Endometrial microvascular endothelial cells (primary cell): ENCODE data around the gene PHF19. TPM values are rescaled to one million over a fixed set of nuclear protein-coding genes. Genes with fewer than 3 reads are reported as not detected.

Source experiments
- in situ Hi-C: cut with HindIII; loops from 2 replicates; pipeline ENCODE4 v1.10.0; 2017; ENCODE audit warnings: low sequenced_read_pairs, low pct_unique_long_range_greater_than_20kb; ENCODE audit errors: inconsistent ontology term
- total RNA-seq: library from RNA; depleted of rRNA; stranded (reverse); fragments of >200 nt; gene quantifications from one replicate; pipeline ENCODE4 v1.2.3, GENCODE V29; 2015; ENCODE audit errors: inconsistent ontology term

Gene PHF19
- total RNA-seq = 114 TPM

DNA sequence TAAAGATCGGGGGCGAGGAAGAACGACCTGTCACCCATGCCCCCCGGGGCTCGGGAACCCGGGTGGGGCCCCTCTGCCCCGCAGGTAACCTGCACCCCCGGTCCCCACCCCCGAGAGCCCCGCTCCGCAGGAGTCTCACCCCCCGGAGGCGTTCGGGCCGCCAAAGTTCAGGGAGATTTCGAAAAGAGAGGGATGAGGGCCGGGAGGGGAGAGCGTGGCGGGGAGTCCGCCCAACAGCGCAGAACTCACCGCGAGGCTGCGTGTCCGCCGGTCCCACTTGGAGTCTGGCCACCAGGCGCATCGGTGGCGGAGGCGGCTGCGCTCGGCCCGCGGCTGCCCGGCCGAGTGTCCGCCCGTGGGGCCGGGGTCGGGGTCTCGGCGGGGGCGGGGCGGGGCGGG, at the start of gene PHF19:
Gene PHF19 (minus strand): TSS at position 347 of the 399 bp plus-strand sequence. CDS start 2,447 bp downstream, outside the sequence.
- in situ Hi-C loops = no loop called here

DNA sequence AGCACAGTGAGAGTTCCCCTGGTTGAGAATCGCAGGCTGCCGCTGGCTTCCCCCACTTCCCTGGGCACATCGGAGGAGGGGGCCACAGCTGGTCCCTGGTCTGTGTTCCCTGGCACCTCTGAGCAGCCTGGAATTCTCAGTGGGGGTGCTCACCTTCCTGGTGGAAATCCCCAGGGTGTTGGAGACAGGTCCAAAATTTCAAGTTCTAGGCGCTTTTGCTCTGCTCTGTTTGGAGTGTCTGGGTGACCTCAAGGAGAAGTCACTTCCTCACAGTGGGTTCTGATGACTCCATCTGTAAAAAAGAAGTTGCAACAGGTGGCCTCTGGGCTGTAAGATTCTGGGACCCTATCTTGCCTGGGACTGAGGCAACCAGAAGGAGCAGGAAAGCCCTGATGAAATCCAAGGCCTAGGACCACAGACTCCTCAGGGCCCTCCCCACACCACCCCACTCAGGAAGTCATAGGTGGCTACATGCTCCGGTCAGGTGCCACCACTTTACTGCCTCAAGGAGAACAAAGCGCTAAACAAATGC, 49.5 kb upstream of the PHF19 start, which contains the start of gene TRAF1:
Gene TRAF1 (minus strand): TSS at position 400 of the 532 bp plus-strand sequence. CDS start 721 bp downstream, outside the sequence.
- in situ Hi-C loops = no loop called here

GRCh38 chr9:120925535-120926396, 48.8 kb upstream of the PHF19 start:
- in situ Hi-C loops = no loop called here

DNA sequence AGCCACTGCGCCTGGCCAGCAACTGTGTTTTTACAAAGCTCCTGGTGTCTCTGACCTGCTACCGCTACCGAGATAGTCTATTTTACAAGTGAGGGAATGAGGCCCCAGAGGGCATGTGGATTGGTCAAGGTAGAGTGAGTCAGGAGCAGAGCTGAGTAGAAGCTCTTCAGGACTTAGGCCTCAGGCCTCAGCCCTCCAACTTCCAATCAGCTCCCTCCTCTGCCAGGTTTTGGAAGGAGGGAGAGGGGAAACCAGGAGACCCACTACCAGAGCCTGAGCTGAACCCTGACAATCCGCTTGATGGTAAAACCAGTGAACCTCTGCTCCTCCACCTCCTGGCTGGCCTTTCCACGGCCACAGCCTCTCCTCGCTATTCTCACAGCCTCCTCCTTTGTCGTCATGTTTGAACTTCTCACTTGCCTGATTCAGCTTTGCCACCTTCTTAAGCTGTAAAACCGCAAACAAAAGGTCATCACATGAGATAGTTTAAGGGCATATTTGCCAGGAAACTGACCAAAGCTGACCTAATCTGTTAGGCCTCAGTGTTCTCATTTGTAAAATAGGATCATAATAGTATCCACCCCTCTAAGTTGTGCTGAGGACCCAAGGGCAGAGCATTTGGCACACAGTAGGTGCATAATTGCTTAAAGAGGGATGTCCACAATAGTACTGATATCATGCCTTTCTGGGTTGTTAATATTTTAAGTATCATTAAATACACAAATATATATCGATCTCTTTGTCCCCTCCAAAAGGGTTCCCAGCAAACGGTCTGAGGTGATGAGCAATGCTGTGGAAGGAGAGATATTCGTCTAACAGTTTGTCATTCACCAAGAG, 47.9 kb upstream of the PHF19 start:
- in situ Hi-C loops = no loop called here

GRCh38 chr9:120923620-120924328, 46.8 kb upstream of the PHF19 start:
- in situ Hi-C loops = no loop called here

DNA sequence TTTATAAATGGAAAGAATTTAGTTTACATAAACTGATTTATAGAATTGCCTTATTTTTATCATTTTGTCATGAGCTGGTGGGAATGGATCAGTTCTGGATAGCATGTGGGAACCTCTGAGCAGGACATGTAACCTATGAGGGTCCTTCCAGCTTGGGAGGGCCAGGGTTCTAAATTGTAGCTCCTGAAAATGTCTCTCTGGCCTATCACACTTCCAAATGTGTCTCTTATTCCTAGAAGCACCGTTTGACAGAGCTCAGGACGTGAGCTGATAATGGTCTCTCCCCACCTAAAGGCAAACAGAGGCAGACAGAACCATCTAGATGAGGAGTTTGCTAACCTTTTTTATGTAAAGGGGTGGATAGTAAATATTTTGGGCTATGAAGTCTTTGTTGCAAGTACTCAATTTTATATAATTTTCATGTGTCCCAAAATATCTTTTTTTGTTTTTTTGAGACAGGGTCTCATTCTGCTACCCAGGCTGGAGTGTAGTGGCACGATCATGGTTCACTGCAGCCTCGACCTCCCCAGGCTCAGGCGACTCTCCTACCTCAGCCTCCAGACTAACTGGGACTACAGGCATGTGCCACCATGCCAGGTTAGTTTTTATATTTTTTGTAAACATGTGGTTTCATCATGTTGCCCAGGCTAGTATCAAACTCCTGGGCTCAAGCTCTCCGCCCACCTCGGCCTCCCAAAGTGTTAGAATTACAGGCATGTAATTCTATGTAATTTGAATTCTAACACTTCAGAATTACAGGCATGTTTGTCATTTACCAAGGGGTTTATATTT, 45.6 kb upstream of the PHF19 start:
- in situ Hi-C loops = no loop called here

- in situ Hi-C loops = no loop called here
These were observed 44.7 kb upstream of the PHF19 start for GRCh38 chr9:120921661-120922181.

DNA sequence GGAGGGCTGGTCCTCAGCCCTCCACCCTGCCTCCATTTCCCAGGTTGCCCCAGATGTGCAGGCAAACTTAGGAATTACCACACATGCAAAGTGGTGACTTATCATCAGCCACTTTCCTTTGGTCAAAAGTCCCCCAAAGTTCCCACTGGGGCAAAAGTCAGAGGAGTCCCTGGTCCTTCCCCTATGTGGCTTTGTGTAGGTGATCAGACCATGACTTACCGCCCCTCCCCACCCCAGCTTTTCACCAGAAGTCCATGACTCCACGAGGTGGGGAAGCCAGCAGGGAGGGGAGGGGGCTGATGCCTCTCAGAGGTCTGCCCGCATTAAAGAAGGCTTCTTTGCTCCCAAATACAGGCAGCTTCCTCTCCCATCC, 43.8 kb upstream of the PHF19 start:
- in situ Hi-C loops = no loop called here

GRCh38 chr9:120919843-120920805, 43.1 kb upstream of the PHF19 start:
- in situ Hi-C loops = no loop called here

GRCh38 chr9:120918931-120919842, 42.2 kb upstream of the PHF19 start:
- in situ Hi-C loops = no loop called here

- in situ Hi-C loops = no loop called here
These were observed 41.2 kb upstream of the PHF19 start for GRCh38 chr9:120917929-120918762.

- in situ Hi-C loops = no loop called here
These were observed 40.2 kb upstream of the PHF19 start for GRCh38 chr9:120916991-120917880.

GRCh38 chr9:120916588-120916987, 39.6 kb upstream of the PHF19 start:
- in situ Hi-C loops = no loop called here

DNA sequence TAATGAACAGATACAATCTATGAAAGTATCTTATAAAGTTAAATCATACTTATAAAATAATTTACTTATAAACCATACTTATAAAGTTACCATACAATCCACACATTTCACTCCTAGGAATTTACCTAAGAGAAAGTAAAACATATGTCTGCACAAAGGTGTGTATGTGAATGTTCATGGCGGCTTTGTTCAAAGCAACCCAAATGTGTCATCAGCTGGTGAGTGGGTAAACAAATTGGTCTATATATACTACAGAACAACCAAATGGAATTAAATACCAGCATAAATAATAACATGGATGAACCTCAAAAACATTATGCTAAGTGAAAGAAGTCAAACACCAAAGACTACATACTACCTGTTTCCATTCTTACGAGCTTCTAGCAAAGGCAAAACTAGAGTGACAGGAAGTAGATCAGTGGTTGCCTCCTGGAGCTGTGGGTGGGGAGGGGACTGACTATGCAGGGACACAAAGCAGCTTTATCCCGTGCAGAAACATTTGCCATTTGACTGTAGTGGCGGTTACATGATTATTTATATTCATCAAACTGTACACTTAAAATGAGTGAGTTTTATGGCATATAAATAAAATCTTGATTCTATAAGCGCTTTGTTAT, 39.0 kb upstream of the PHF19 start:
- in situ Hi-C loops = no loop called here
